HS-5 (cell line): ENCODE results near the gene AIRE.
"Not testable (repeated sequence)": the region's sequence is repeated elsewhere in the genome, so short reads cannot be mapped to it uniquely, and the experiment has no call there.

Experiments
- DNase-seq: peaks from one replicate; pipeline ENCODE4 v3.0.0-alpha.2; 2012; ENCODE audit warnings: low read depth

Gene AIRE

GRCh38 chr21:44267655-44268142 is 18.0 kb upstream of the AIRE start:
- no peak for DNase-seq

GRCh38 chr21:44269090-44269489 is 16.6 kb upstream of the AIRE start:
- DNase-seq = no peak

- DNase-seq = no peak
Measured at GRCh38 chr21:44271558-44272283, 14.0 kb upstream of the AIRE start.

GRCh38 chr21:44272284-44272858 is 13.3 kb upstream of the AIRE start:
- DNase-seq = no peak

- no peak for DNase-seq
Measured at GRCh38 chr21:44273046-44273445, 12.6 kb upstream of the AIRE start.

- no peak for DNase-seq
Measured at GRCh38 chr21:44275041-44275440, 10.6 kb upstream of the AIRE start.

- no peak for DNase-seq
Measured at GRCh38 chr21:44279354-44280260, 6.1 kb upstream of the AIRE start.

GRCh38 chr21:44281801-44282200 is 3.9 kb upstream of the AIRE start:
- no peak for DNase-seq

- no peak for DNase-seq
Measured at GRCh38 chr21:44282370-44282769, 3.3 kb upstream of the AIRE start.

GRCh38 chr21:44283211-44283785 is 2.4 kb upstream of the AIRE start:
- not testable (repeated sequence) for DNase-seq

GRCh38 chr21:44283948-44284347 is 1.7 kb upstream of the AIRE start:
- DNase-seq = no peak

- DNase-seq = no peak
Measured at GRCh38 chr21:44286086-44286715, 525 bp downstream of the AIRE start.

- no peak for DNase-seq
Measured at GRCh38 chr21:44286716-44287632, 1.3 kb downstream of the AIRE start.

- DNase-seq = no peak
Measured at GRCh38 chr21:44288251-44289110, 2.8 kb downstream of the AIRE start.

- no peak for DNase-seq
Measured at GRCh38 chr21:44289381-44290010, 3.8 kb downstream of the AIRE start.

- no peak for DNase-seq
Measured at GRCh38 chr21:44290327-44291077, 4.8 kb downstream of the AIRE start.

- DNase-seq = no peak
Measured at GRCh38 chr21:44291078-44291935, 5.6 kb downstream of the AIRE start.
